ENCODE data around the gene PLCB1. TPM values are rescaled to one million over a fixed set of nuclear protein-coding genes. Genes with fewer than 3 reads are reported as not detected.

The PLCB1 gene
- total RNA-seq, 2 experiments from 2014 or later = 6.1 to 6.2 TPM

DNA sequence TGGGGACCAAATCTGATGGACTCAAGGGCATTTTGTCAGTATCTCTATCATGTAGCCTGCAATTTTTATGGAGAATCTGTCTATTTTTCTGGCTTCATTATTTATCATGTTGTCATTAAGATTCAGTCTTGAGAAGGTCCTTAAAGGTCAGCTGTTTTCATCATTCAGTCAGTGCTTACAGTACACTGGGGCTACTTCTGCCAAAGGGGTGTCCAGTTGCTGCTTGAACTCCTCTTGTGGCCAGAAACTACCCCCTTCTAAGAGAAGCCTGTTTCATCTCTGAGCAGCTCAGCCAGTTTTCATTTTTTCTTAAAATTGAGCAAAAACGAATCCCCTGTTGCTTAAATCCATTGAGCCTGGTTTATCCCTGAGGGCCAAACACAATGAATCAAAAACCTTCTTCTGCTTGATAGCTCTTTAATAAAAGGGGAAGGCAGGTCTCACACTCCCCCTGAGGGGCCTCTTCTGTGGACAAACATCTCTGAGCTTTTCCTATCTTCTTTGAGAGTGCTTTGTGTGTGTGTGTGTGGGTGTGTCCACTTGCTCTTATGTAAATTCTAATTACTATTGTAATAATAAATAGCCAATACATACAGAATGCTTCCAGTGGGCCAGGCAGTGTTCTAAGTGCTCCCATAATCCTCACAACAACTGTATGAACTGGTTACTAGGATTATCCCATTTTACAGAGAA, 172.2 kb downstream of the PLCB1 start:
- DNase-seq (no peak), ATAC-seq (ENCODE audit: low read depth) (no peak)
- POLR2A ChIA-PET = no interaction called here
- Mint-ChIP-seq H3K36me3 (no peaks in the 10 kb centered on the region), H3K4me3 (no peak overlapping the region), H3K4me1 (peaks cover 3% of the 10 kb centered on the region), H3K27ac (no peak overlapping the region), H3K27me3 (peaks cover 4% of the 10 kb centered on the region), H3K9me3 (no peaks in the 10 kb centered on the region)

DNA sequence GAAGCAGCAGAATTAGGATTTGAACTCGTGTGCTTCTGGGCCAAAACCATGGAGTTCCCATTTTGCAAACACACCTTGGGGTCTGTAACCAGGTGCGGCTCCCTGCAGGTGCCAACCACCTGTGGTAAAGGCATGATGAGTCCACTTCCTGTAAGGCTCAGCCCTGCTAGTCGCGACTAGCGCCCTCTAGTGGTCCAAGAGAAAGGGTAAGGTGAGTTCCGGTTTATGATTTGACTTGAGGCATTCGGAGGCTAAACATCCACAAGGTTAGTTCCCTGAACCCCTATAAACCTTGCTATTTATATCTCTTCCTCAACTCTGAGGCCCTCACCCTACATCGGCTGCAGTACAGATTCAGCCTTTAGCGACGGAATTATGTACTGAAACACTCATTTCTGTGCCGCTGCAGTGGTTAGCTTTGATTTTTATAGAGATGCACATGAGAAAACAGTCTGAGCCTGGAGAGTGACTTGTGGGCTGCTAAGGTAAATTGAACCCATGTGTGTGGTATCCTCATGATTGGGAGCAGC, 173.4 kb downstream of the PLCB1 start:
- H3K27ac Mint-ChIP-seq = no peak overlapping the region
- POLR2A ChIA-PET = no interaction called here
- peaks cover 3% of the 10 kb centered on the region for H3K4me1 Mint-ChIP-seq
- DNase-seq = peak; percentile 60
- H3K9me3 Mint-ChIP-seq = no peaks in the 10 kb centered on the region
- H3K4me3 Mint-ChIP-seq = no peak overlapping the region
- peaks cover 4% of the 10 kb centered on the region for H3K27me3 Mint-ChIP-seq
- no peaks in the 10 kb centered on the region for H3K36me3 Mint-ChIP-seq
- peak; percentile 79 for ATAC-seq (ENCODE audit: low read depth)

DNA sequence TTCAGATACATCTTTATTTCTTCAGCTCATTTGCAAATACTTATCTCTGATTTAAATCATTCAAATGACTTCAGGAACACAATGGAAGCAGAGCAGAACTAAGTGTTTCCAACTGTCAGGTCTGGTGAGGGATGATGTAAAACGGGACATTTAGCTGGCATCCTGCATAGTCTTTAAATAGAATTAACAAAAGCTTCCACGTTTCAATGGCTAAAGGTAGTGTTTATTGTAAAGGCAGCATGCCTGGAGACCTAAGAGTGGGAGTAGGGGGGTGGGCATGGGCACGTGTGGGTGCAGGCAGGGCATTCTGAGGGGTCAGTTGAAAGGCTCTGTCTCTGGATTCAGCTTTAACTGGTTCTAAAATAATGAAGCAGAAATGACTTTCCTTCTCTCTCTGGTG, 174.9 kb downstream of the PLCB1 start:
- POLR2A ChIA-PET = no interaction called here
- H3K9me3 Mint-ChIP-seq = no peaks in the 10 kb centered on the region
- H3K27ac Mint-ChIP-seq = no peak overlapping the region
- H3K4me3 Mint-ChIP-seq = no peak overlapping the region
- DNase-seq (no peak), ATAC-seq (ENCODE audit: low read depth) (no peak)
- H3K27me3 Mint-ChIP-seq = peaks cover 4% of the 10 kb centered on the region
- peaks cover 3% of the 10 kb centered on the region for H3K4me1 Mint-ChIP-seq
- H3K36me3 Mint-ChIP-seq = no peaks in the 10 kb centered on the region

DNA sequence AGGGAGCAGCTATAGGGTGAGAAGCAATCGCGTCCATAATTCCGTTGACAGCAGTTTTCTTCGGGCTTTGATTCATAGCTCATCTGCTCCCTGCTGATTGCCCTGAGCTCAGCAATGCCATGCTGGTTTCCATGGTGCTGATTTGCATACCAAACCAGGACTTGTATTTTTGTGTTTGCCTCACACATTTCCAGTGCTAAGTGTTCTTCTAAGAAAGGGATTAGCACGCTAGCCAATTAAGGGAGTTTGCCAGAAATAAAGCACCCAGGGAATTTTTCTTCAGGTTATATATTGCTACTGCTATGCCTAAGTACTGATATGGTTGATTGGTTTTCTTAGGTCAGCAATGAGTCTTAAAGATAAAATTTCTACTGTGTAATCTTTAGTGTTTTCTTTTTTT, 177.6 kb downstream of the PLCB1 start:
- ATAC-seq (ENCODE audit: low read depth) = no peak
- no peaks in the 10 kb centered on the region for H3K36me3 Mint-ChIP-seq
- H3K27ac Mint-ChIP-seq = no peak overlapping the region
- DNase-seq = no peak
- H3K4me3 Mint-ChIP-seq = no peak overlapping the region
- H3K9me3 Mint-ChIP-seq = no peaks in the 10 kb centered on the region
- H3K27me3 Mint-ChIP-seq = peaks cover 4% of the 10 kb centered on the region
- POLR2A ChIA-PET = no interaction called here
- peaks cover 3% of the 10 kb centered on the region for H3K4me1 Mint-ChIP-seq

DNA sequence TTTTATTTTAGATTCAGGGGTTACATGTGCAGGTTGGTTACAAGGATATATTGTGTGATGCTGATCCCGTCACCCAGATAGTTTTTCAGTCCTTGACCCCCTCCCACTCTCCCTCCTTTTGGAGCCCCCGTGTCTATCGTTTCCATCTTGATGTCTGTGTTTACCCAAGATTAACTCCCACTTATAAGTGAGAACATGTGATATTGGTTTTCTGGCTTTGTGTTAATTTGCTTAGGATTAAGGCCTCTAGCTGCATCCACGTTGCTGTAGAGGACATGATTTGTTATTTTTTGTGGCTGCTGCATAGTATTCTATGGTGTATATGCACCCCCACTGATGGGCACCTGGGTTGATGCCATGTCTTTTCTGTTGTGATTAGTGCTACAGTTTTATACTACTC, 178.6 kb downstream of the PLCB1 start:
- Mint-ChIP-seq H3K4me3 (no peak overlapping the region), H3K9me3 (no peaks in the 10 kb centered on the region), H3K27ac (no peak overlapping the region), H3K36me3 (no peaks in the 10 kb centered on the region), H3K4me1 (no peaks in the 10 kb centered on the region), H3K27me3 (peaks cover 4% of the 10 kb centered on the region)
- ATAC-seq (ENCODE audit: low read depth) (no peak), DNase-seq (no peak)
- POLR2A ChIA-PET = no interaction called here

DNA sequence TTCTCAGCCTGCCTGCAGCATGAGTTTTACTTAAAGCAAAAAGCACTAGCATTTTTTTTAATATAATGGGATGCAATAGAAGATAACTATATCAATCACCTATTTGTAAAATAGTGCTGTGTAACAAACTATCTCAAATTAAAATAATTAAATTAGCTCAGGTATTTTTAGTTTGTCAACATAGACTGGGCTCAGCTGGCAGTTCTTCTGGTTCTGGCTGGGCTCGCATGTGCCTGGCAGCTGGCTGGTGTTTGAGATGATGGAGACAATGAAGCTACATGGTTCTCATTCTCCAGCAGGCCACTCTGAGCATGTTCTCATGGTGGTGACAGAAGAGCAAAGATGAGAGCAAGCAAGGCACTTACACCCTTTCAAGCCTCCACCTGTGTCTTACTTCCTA, 181.0 kb downstream of the PLCB1 start:
- Mint-ChIP-seq H3K27me3 (peaks cover 4% of the 10 kb centered on the region), H3K4me3 (no peak overlapping the region), H3K9me3 (no peaks in the 10 kb centered on the region), H3K27ac (no peak overlapping the region), H3K36me3 (no peaks in the 10 kb centered on the region), H3K4me1 (no peaks in the 10 kb centered on the region)
- POLR2A ChIA-PET = no interaction called here
- ATAC-seq (ENCODE audit: low read depth) = no peak
- no peak for DNase-seq

DNA sequence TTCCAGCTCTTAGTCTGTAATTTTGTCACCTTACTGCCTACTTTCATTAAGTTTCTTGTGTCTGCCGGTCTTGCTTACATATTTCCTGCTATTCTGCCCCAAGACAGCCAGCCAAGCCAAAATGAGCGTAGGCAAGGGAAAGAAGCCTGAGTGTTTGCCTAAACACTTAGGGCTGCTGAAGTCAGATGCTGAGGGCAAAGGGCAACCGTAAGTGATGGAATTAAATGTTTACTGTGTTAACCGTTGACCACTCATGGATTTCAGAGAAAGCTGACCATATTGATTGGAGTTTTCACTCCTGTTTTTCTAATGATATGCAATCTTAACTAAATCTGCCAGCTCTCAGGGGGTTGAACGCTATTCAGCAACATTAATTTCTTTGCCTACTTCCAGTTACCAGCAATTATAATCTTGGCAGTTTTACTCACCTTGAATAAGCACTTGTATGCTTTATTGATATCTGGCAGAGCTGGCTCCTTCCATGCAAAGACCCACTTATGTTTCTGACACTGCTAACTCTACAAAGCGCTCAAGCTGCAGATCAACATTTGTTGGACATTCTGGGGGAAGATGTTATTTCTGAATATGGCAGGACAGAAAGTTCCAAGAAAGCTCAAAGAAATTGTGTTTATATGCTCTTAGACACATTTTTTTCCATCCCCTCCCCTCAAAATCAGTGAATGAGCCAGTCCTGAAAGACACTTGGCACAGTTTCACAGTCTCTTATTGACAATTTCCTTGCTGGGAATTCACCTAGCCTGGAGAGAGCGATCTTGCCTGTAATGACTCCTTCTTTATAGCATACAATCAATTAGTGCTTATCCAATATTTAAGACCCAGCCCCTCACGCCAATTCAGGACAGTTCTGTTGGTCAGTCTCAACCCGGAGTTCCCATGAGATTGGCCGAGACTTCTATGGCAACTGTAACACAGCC, 183.8 kb downstream of the PLCB1 start:
- no peak overlapping the region for H3K4me3 Mint-ChIP-seq
- ATAC-seq (ENCODE audit: low read depth) = no peak
- H3K4me1 Mint-ChIP-seq = no peaks in the 10 kb centered on the region
- DNase-seq = no peak
- no peaks in the 10 kb centered on the region for H3K36me3 Mint-ChIP-seq
- H3K9me3 Mint-ChIP-seq = no peaks in the 10 kb centered on the region
- POLR2A ChIA-PET = no interaction called here
- peaks cover 4% of the 10 kb centered on the region for H3K27me3 Mint-ChIP-seq
- no peak overlapping the region for H3K27ac Mint-ChIP-seq

DNA sequence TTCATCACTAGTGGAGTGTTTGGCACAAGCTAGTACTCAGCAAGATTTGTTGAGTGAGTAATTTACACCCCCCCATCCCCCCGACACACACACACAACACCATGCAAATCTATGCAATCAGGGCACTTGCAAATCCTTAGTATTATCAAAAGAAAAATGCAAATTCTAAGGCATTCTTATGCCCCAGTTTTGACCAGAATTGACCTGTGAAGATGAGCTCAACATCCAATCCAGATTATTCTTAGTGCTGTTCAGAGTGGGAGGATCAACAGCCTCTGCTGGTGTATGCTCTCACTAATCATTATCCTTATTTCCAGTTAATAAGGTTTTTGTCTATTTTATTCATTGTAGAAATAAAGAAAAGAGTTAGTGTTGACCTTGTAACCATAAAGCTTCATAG, 185.4 kb downstream of the PLCB1 start:
- POLR2A ChIA-PET = no interaction called here
- Mint-ChIP-seq H3K4me1 (no peaks in the 10 kb centered on the region), H3K27me3 (peaks cover 4% of the 10 kb centered on the region), H3K4me3 (no peak overlapping the region), H3K27ac (no peak overlapping the region), H3K9me3 (no peaks in the 10 kb centered on the region), H3K36me3 (no peaks in the 10 kb centered on the region)
- DNase-seq (no peak), ATAC-seq (ENCODE audit: low read depth) (no peak)

DNA sequence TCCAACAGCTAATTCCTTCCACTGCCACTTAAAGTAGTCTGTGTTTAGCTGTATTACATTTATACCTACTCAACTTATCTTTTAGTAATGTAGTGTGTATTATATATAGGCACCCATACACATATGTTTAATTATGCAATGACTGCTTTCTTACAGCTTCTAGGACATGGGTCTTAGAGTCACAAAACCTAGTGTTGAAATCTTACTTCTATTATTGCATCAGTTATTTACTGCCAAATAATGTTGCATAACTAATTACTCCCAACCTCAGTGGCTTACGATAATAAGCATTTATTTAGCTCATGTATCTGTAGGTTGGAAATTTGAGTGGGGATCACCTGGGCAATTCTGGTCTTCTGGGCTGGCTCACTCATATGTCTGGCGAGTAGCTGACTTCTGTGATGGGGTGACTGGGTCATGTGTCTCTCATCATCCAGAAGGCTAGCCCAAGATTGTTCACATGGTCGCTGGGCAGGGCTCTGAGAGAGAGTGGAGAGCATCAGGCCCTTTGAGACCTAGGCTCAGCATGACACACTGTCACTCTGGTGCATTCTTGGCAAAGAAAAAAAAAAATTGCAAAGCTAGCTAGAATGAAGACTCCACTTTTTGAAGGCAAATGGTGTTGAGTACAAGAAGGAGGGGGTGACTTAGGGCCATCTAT, 187.0 kb downstream of the PLCB1 start:
- no peaks in the 10 kb centered on the region for H3K36me3 Mint-ChIP-seq
- H3K27me3 Mint-ChIP-seq = peaks cover 4% of the 10 kb centered on the region
- H3K4me1 Mint-ChIP-seq = no peaks in the 10 kb centered on the region
- no peaks in the 10 kb centered on the region for H3K9me3 Mint-ChIP-seq
- no peak overlapping the region for H3K27ac Mint-ChIP-seq
- H3K4me3 Mint-ChIP-seq = no peak overlapping the region
- DNase-seq = no peak
- POLR2A ChIA-PET = no interaction called here
- no peak for ATAC-seq (ENCODE audit: low read depth)

DNA sequence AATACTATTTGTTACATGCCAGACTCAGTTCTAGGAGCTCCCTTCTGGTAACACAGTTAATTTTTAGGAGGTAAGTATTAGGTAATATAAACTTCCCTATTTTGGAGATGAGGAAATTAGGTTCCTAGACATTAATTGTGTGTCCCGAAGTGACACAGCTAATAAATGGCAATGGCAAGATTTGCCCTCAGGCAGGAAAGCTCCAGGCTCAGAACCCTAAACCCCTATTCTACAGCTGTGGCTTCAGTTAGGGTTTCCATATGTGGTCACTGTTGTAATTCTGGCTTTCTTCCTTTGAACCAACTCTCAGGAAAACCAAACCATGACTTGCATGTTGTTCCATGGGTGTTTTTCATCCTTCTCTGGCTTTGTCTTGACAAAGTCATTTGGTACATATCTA, 188.2 kb downstream of the PLCB1 start:
- no peak overlapping the region for H3K4me3 Mint-ChIP-seq
- no peaks in the 10 kb centered on the region for H3K9me3 Mint-ChIP-seq
- H3K27me3 Mint-ChIP-seq = peaks cover 4% of the 10 kb centered on the region
- no peak for ATAC-seq (ENCODE audit: low read depth)
- DNase-seq = no peak
- no peaks in the 10 kb centered on the region for H3K4me1 Mint-ChIP-seq
- POLR2A ChIA-PET = no interaction called here
- H3K36me3 Mint-ChIP-seq = no peaks in the 10 kb centered on the region
- H3K27ac Mint-ChIP-seq = no peak overlapping the region

DNA sequence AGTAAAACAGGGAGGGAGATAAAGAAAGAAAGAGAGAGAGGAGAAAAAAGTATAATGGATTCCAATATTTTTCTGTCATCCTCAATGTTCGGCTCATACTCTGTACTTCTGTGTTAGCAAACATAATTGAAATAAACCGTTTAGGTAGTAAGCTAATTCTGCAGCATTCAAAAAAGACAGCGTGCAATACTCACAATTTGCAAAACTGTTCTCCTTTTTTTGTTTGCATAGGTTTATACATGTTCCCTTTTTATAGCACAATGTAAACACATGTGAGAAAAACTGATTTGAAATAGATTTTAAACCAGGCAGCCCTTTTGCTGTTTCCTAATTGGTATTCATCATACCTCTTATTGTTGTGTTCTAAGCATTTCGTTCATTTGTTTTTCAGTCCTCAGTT, 188.9 kb downstream of the PLCB1 start:
- H3K4me1 Mint-ChIP-seq = no peaks in the 10 kb centered on the region
- H3K27ac Mint-ChIP-seq = no peak overlapping the region
- no peaks in the 10 kb centered on the region for H3K36me3 Mint-ChIP-seq
- peaks cover 4% of the 10 kb centered on the region for H3K27me3 Mint-ChIP-seq
- DNase-seq (no peak), ATAC-seq (ENCODE audit: low read depth) (no peak)
- POLR2A ChIA-PET = no interaction called here
- no peaks in the 10 kb centered on the region for H3K9me3 Mint-ChIP-seq
- H3K4me3 Mint-ChIP-seq = no peak overlapping the region

DNA sequence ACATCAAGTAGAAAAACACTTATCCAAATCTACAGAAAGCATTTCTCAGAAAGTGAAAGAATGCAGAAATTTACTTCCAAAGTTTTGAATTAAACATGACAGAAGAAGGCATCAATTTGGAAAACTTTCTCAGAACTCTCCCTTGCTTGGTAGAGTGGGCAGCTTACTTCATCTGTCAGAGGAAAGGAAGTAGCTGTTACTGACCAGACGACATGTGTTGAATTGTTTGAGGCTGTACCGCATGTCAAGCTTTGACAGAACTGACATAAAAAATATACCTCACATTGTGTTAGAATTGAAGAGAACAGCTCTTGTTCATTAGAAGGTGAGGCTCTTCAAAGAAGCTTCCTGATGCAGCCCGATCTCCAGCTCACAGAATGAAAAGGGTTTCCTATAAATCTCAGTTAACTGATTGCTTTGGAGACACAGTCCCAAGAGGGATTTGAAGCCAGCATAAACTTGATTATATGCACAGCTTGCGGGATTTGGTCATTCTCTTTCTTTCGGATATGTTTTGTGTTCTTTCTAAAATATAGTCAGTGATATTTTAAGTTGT, 190.7 kb downstream of the PLCB1 start:
- POLR2A ChIA-PET = no interaction called here
- Mint-ChIP-seq H3K4me3 (no peak overlapping the region), H3K36me3 (no peaks in the 10 kb centered on the region), H3K9me3 (no peaks in the 10 kb centered on the region), H3K27me3 (no peaks in the 10 kb centered on the region), H3K27ac (no peak overlapping the region), H3K4me1 (no peaks in the 10 kb centered on the region)
- DNase-seq (no peak), ATAC-seq (ENCODE audit: low read depth) (no peak)

DNA sequence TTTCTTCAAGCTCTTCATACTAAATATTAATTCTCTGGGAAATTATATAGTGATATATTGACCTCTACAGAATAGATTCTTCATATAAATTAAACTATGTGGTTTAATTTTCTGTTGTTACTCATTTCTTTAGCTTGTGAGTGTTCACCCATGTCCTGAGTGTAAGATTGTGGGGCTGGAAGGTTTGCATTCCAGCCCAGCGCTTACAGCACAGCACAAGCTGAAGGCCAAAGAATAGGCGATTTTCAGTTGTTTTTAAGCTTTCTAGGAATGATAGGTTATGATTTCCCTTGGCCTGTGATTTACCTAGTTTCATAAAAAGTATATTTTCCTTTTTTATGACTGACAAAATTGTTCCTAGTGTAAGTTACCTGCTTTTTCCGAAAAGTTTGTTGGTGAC, 194.1 kb downstream of the PLCB1 start:
- H3K9me3 Mint-ChIP-seq = no peaks in the 10 kb centered on the region
- no peaks in the 10 kb centered on the region for H3K36me3 Mint-ChIP-seq
- peaks cover 2% of the 10 kb centered on the region for H3K27me3 Mint-ChIP-seq
- ATAC-seq (ENCODE audit: low read depth) (no peak), DNase-seq (no peak)
- H3K27ac Mint-ChIP-seq = no peak overlapping the region
- H3K4me3 Mint-ChIP-seq = no peak overlapping the region
- H3K4me1 Mint-ChIP-seq = no peaks in the 10 kb centered on the region
- POLR2A ChIA-PET = no interaction called here

Measured in activated naive CD8-positive, alpha-beta T cell treated with anti-CD3 and anti-CD28 coated beads, Interleukin-2, amount 10 ng/mL, durations not matched to agents 7 days and 5 days (primary cell).